Hepatocyte (in vitro differentiated cells): Measurements from ENCODE around the gene MDFI.

ENCODE experiments used
- EZH2 ChIP-seq: fragments of 200-600 bp; sonication (generic); IDR thresholded peaks from 2 replicates; pipeline ENCODE4 v1.6.1; 2016; ENCODE audit warnings: antibody characterized with exemption, mild to moderate bottlenecking, borderline replicate concordance
- EZH2phosphoT487 ChIP-seq: fragments of 200-600 bp; sonication (generic); IDR thresholded peaks from one replicate; pipeline ENCODE4 v1.6.1; 2018; ENCODE audit warnings: antibody characterized with exemption, mild to moderate bottlenecking, low read depth, moderate library complexity; ENCODE audit not compliant: unreplicated experiment, severe bottlenecking
- TF ChIP-seq, protein P1 (sequence below): fragments of 200-600 bp; sonication (generic); IDR thresholded peaks from 2 replicates; pipeline ENCODE4 v1.5.1; 2016; ENCODE audit warnings: antibody characterized with exemption, mild to moderate bottlenecking; ENCODE audit not compliant: poor library complexity

DNA sequence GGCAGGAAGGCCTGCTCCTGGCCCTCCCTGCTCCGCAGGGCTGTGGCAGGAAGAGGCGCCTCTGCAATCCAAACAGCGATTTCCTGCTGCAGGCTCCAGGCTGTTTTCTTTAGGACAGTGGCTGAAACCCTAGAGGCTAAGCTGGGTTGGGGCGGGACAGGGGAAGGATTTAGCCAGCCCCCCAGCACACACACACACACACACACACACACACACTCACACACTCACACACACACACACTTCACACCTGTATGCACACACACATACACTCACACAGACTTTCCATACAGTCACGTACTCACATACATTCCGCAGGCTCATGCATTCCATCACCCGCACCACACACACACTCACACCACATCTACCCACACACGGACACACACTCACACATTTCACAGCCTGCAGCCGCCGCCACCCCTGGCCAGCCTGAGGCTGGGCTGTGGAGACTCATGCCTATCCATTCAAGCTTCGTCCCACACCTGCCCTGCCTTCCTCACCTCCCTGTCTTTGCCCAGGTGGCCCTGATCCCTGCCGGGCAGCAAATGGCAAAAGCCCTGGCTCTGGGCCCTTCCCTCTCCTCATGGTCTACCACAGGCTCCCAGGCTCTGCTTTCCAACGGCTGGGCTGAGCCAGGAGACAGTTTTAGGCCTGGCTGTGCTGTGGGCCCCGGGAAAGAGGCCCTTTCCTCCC is 17.9 kb downstream of the MDFI start:
- TF ChIP-seq, protein P1, sequence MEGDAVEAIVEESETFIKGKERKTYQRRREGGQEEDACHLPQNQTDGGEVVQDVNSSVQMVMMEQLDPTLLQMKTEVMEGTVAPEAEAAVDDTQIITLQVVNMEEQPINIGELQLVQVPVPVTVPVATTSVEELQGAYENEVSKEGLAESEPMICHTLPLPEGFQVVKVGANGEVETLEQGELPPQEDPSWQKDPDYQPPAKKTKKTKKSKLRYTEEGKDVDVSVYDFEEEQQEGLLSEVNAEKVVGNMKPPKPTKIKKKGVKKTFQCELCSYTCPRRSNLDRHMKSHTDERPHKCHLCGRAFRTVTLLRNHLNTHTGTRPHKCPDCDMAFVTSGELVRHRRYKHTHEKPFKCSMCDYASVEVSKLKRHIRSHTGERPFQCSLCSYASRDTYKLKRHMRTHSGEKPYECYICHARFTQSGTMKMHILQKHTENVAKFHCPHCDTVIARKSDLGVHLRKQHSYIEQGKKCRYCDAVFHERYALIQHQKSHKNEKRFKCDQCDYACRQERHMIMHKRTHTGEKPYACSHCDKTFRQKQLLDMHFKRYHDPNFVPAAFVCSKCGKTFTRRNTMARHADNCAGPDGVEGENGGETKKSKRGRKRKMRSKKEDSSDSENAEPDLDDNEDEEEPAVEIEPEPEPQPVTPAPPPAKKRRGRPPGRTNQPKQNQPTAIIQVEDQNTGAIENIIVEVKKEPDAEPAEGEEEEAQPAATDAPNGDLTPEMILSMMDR: no peak
- no peak for TF ChIP-seq EZH2phosphoT487
- no peak for TF ChIP-seq EZH2
